PC-9 (cell line): Measurements from ENCODE around the gene PRKAG2. TPM values are rescaled to one million over a fixed set of nuclear protein-coding genes. Genes with fewer than 3 reads are reported as not detected.

Experiments
- BruUV-seq: library from RNA; stranded (reverse); fragments of 400-500 nt; replicated peaks from 2 replicates; lab custom pipeline; 2021; lab: Mats Ljungman, UMichigan
- CTCF ChIA-PET: fragments of 300-600 bp; sonication (Branson Sonifier 250); formaldehyde crosslinking; loops from one replicate; lab custom pipeline; 2022; ENCODE audit warnings: antibody characterized with exemption; lab: Charles Lee
- POLR2A ChIA-PET: fragments of 300-600 bp; sonication (Branson Sonifier 250); formaldehyde crosslinking; loops from one replicate; lab custom pipeline; 2022; ENCODE audit warnings: antibody characterized with exemption; ENCODE audit not compliant: unreplicated experiment; lab: Charles Lee
- DNase-seq, 2 experiments: peaks; one replicate each; pipeline versions ENCODE4 v3.0.0 to v3.0.0-alpha.2; 2015 to 2022; ENCODE audit warnings: mixed read lengths in 1 of 2
- H2AFZ ChIP-seq: fragments of 200-600 bp; sonication (generic); 2 replicates; pipeline ENCODE4 v1.8.1; 2017; ENCODE audit warnings: antibody characterized with exemption
- H3F3A ChIP-seq: fragments of 200-600 bp; sonication (generic); 2 replicates; pipeline ENCODE4 v1.8.1; 2017; ENCODE audit warnings: antibody characterized with exemption, mild to moderate bottlenecking, low read depth; ENCODE audit not compliant: insufficient read depth
- H3K27ac ChIP-seq: fragments of 200-600 bp; sonication (generic); 2 replicates; pipeline ENCODE4 v1.6.1; 2016; ENCODE audit warnings: mixed run types
- H3K27me3 ChIP-seq: fragments of 200-600 bp; sonication (generic); 2 replicates; pipeline ENCODE4 v1.6.1; 2016; ENCODE audit warnings: low read depth, mixed run types; ENCODE audit not compliant: insufficient read depth
- H3K36me3 ChIP-seq: fragments of 200-600 bp; sonication (generic); 2 replicates; pipeline ENCODE4 v1.6.1; 2016; ENCODE audit warnings: low read depth, mixed run types
- H3K4me1 ChIP-seq: fragments of 200-600 bp; sonication (generic); replicated peaks from 2 replicates; pipeline ENCODE4 v1.6.1; 2016; ENCODE audit warnings: mixed run types; ENCODE audit not compliant: insufficient read depth
- H3K4me2 ChIP-seq: fragments of 200-600 bp; sonication (generic); 2 replicates; pipeline ENCODE4 v1.6.1; 2017; ENCODE audit warnings: mixed run types
- H3K4me3 ChIP-seq: fragments of 200-600 bp; sonication (generic); 2 replicates; pipeline ENCODE4 v1.6.1; 2016; ENCODE audit warnings: mixed run types
- H3K79me2 ChIP-seq: fragments of 200-600 bp; sonication (generic); 2 replicates; pipeline ENCODE4 v1.6.1; 2017; ENCODE audit warnings: low read depth, mixed run types
- H3K9me2 ChIP-seq: fragments of 200-600 bp; sonication (generic); 2 replicates; pipeline ENCODE4 v1.8.1; 2017; ENCODE audit warnings: mild to moderate bottlenecking; ENCODE audit not compliant: insufficient read depth
- H3K9me3 ChIP-seq: fragments of 200-600 bp; sonication (generic); 2 replicates; pipeline ENCODE4 v1.8.1; 2016; ENCODE audit warnings: low read depth; ENCODE audit not compliant: insufficient read depth
- H4K20me1 ChIP-seq: fragments of 200-600 bp; sonication (generic); 2 replicates; pipeline ENCODE4 v1.8.1; 2017; ENCODE audit not compliant: insufficient read depth
- CTCF ChIP-seq: fragments of 200-600 bp; sonication (generic); conservative IDR thresholded peaks from 2 replicates; pipeline ENCODE4 v1.6.1; 2017; ENCODE audit warnings: mixed run types, antibody characterized with exemption, mild to moderate bottlenecking, moderate library complexity
- EZH2 ChIP-seq: fragments of 200-600 bp; sonication (generic); IDR thresholded peaks from 2 replicates; pipeline ENCODE4 v1.8.0; 2017; ENCODE audit warnings: antibody characterized with exemption, low read depth
- intact Hi-C: fragments of 100-400 bp; cut with micrococcal nuclease; formaldehyde crosslinking; loops from one replicate; pipeline ENCODE4 v1.10.0; 2022; ENCODE audit not compliant: unreplicated experiment
- total RNA-seq: library from RNA; stranded (reverse); gene quantifications from 2 replicates; pipeline ENCODE4 v1.2.3, GENCODE V29; 2021

The PRKAG2 gene
- total RNA-seq, 1 experiment from 2014 or later = 37.3 TPM

GRCh38 chr7:151796091-151796870 is 80.6 kb downstream of the PRKAG2 start:
- Histone ChIP-seq H2AFZ (no peak overlapping the region), H3K4me2 (peak overlapping the region; percentile 67), H3F3A (peaks cover 19% of the 10 kb centered on the region; the same call in 1 of the 2 replicates), H3K9me3 (no peaks in the 10 kb centered on the region), H3K36me3 (no peaks in the 10 kb centered on the region), H4K20me1 (no peaks in the 10 kb centered on the region), H3K4me1 (peaks cover 27% of the 10 kb centered on the region), H3K27ac (peak overlapping the region; percentile 63), H3K27me3 (0 out of 2 replicates have a peak, but pooled peaks cover 3% of the 10 kb centered on the region), H3K4me3 (no peak overlapping the region), H3K9me2 (no peaks in the 10 kb centered on the region), H3K79me2 (no peaks in the 10 kb centered on the region)
- BruUV-seq = no TSS peak
- ChIA-PET POLR2A (interaction anchor here (0.5 to 0.6 kb wide), 2 partner anchors 136 to 163 kb away, joined by 3 read pairs; no protein-coding TSS in a partner anchor), CTCF (no interaction called here)
- no peak for TF ChIP-seq EZH2
- DNase-seq = peak; percentile 79 to 84
- intact Hi-C loops = no loop called here

GRCh38 chr7:151795168-151795811 is 81.6 kb downstream of the PRKAG2 start:
- TF ChIP-seq EZH2 (no peak), CTCF (no peak)
- CTCF ChIA-PET = no interaction called here

GRCh38 chr7:151794508-151795167 is 82.3 kb downstream of the PRKAG2 start:
- Histone ChIP-seq H3F3A (peaks cover 19% of the 10 kb centered on the region; the same call in 1 of the 2 replicates), H3K4me3 (no peak overlapping the region), H3K9me2 (no peaks in the 10 kb centered on the region), H3K4me2 (no peak overlapping the region), H2AFZ (no peak overlapping the region), H3K27ac (no peak overlapping the region), H3K36me3 (no peaks in the 10 kb centered on the region), H3K79me2 (no peaks in the 10 kb centered on the region), H4K20me1 (no peaks in the 10 kb centered on the region), H3K4me1 (peaks cover 27% of the 10 kb centered on the region), H3K27me3 (0 out of 2 replicates have a peak, but pooled peaks cover 3% of the 10 kb centered on the region), H3K9me3 (no peaks in the 10 kb centered on the region)
- no TSS peak for BruUV-seq
- TF ChIP-seq CTCF = no peak
- no peak for TF ChIP-seq EZH2
- no peak for DNase-seq
- CTCF ChIA-PET = no interaction called here
- POLR2A ChIA-PET = no interaction called here
- intact Hi-C loops = no loop called here

More at GRCh38 chr7:151795168-151795811, 81.6 kb downstream of the PRKAG2 start:
- no TSS peak for BruUV-seq
- H3K4me1 ChIP-seq = peaks cover 27% of the 10 kb centered on the region
- no peaks in the 10 kb centered on the region for H3K9me2 ChIP-seq
- no peak overlapping the region for H3K4me2 ChIP-seq
- H3K4me3 ChIP-seq = no peak overlapping the region
- 0 out of 2 replicates have a peak, but pooled peaks cover 3% of the 10 kb centered on the region for H3K27me3 ChIP-seq
- DNase-seq = no peak
- no peaks in the 10 kb centered on the region for H3K9me3 ChIP-seq
- no peaks in the 10 kb centered on the region for H3K79me2 ChIP-seq
- no peaks in the 10 kb centered on the region for H4K20me1 ChIP-seq
- peaks cover 19% of the 10 kb centered on the region; the same call in 1 of the 2 replicates for H3F3A ChIP-seq
- H3K36me3 ChIP-seq = no peaks in the 10 kb centered on the region
- no peak overlapping the region for H3K27ac ChIP-seq
- intact Hi-C loops = no loop called here
- POLR2A ChIA-PET = no interaction called here
- H2AFZ ChIP-seq = no peak overlapping the region
